DND-41 (cell line): Measurements from ENCODE around the gene NTM.

Experiments
- CTCF ChIP-seq: IDR thresholded peaks from 2 replicates; pipeline ENCODE4 v1.5.1; 2012; ENCODE audit warnings: borderline replicate concordance, low read length, moderate library complexity, mild to moderate bottlenecking; ENCODE audit not compliant: poor library complexity, severe bottlenecking; ENCODE audit errors: extremely low read depth
- EZH2 ChIP-seq: IDR thresholded peaks from 3 replicates; pipeline ENCODE4 v1.6.1; 2012; ENCODE audit warnings: borderline replicate concordance, low read depth, mild to moderate bottlenecking, moderate library complexity, low read length, inconsistent platforms; ENCODE audit not compliant: severe bottlenecking

- no peak for TF ChIP-seq CTCF
- TF ChIP-seq EZH2: no peak
Observed at GRCh38 chr11:131906963-131907362, 536.5 kb downstream of the NTM start.
